SK-N-SH treated with all-trans-retinoic acid at 6 μM for 48 hours (cell line): ENCODE results near the gene SIK3.

Experiments
- BACH2 ChIP-seq: fragments of 250-450 bp; sonication (Bioruptor Pico); IDR thresholded peaks from 2 replicates; pipeline ENCODE4 v1.9.0; 2021; ENCODE audit warnings: mild to moderate bottlenecking, borderline replicate concordance
- ESRRG ChIP-seq: fragments of 250-450 bp; sonication (Bioruptor Pico); IDR thresholded peaks from 2 replicates; pipeline ENCODE4 v1.6.1; 2021; ENCODE audit warnings: mild to moderate bottlenecking
- PATZ1 ChIP-seq: fragments of 250-450 bp; sonication (Bioruptor Pico); IDR thresholded peaks from 2 replicates; pipeline ENCODE4 v1.8.0; 2020; ENCODE audit warnings: mild to moderate bottlenecking, moderate library complexity, borderline replicate concordance
- ZFP30 ChIP-seq: fragments of 450-650 bp; formaldehyde crosslinking; IDR thresholded peaks from 2 replicates; pipeline ENCODE4 v1.5.0; 2022; ENCODE audit warnings: mild to moderate bottlenecking, moderate library complexity

GRCh38 chr11:116893437-116893836 is 204.8 kb downstream of the SIK3 start:
- TF ChIP-seq ZFP30 (CRISPR knock-in tag): no peak
- TF ChIP-seq ESRRG (CRISPR knock-in tag): no peak
- no peak for TF ChIP-seq PATZ1 (CRISPR knock-in tag)
- no peak for TF ChIP-seq BACH2 (CRISPR knock-in tag)
